Measurements from ENCODE around the gene PIK3R1. TPM values are rescaled to one million over a fixed set of nuclear protein-coding genes. Genes with fewer than 3 reads are reported as not detected.

The PIK3R1 gene
- total RNA-seq, 1 experiment from 2014 or later = 11.3 TPM

- H2AK5ac ChIP-seq (ENCODE audit: insufficient read length, low read length) = no peak overlapping the region
- H3K56ac ChIP-seq (ENCODE audit: insufficient read length, low read depth, low read length) = no peak overlapping the region
- H4K20me1 ChIP-seq (ENCODE audit: control insufficient read depth, insufficient read depth, insufficient read length) = no peaks in the 10 kb centered on the region
- H3K4ac ChIP-seq (ENCODE audit: low read depth, low read length) = no peak overlapping the region
- H4K5ac ChIP-seq (ENCODE audit: insufficient read length, low read depth, low read length) = no peak overlapping the region
- Mint-ChIP-seq H3K27ac (no peak overlapping the region), H3K4me3 (no peak overlapping the region), H3K9me3 (peaks cover 0 to under 1% of the 10 kb centered on the region in 2 experiments; a peak in 1 of 5 replicates), H3K4me1 (peaks cover 4% of the 10 kb centered on the region in 2 experiments), H3K27me3 (ENCODE audit: low read depth) (peaks cover 2% of the 10 kb centered on the region; the same call in 1 of the 2 replicates), H3K36me3 (ENCODE audit: insufficient read depth in 1 of 3, low read depth in 3 of 3) (no peaks in the 10 kb centered on the region; a peak in 1 of 7 replicates)
- no peak overlapping the region for H3K23ac ChIP-seq (ENCODE audit: insufficient read length, low read depth, low read length)
- no peak overlapping the region for H3T11ph ChIP-seq (ENCODE audit: low read length)
- no peak overlapping the region for H3K18ac ChIP-seq (ENCODE audit: insufficient read length, low read depth, low read length)
- H3K27me3 ChIP-seq (ENCODE audit: insufficient read depth, low read length) = no peaks in the 10 kb centered on the region
- no peak overlapping the region for H2AFZ ChIP-seq (ENCODE audit: low read length)
- H3K23me2 ChIP-seq (ENCODE audit: insufficient read length, low read depth, low read length, poor library complexity, severe bottlenecking) = no peaks in the 10 kb centered on the region
- H2BK15ac ChIP-seq (ENCODE audit: low read depth, low read length) = no peak overlapping the region
- H2BK20ac ChIP-seq (ENCODE audit: low read depth, low read length, poor library complexity, severe bottlenecking) = no peak overlapping the region
- no peaks in the 10 kb centered on the region for H3K4me1 ChIP-seq (ENCODE audit: insufficient read depth, low read length)
- no peaks in the 10 kb centered on the region for H3K9me3 ChIP-seq (ENCODE audit: control insufficient read depth, low read depth, low read length)
- H2BK12ac ChIP-seq (ENCODE audit: insufficient read length, low read depth, low read length) = no peak overlapping the region
- no peak overlapping the region for H3K14ac ChIP-seq (ENCODE audit: insufficient read depth, low read length)
- H3K79me1 ChIP-seq (ENCODE audit: insufficient read depth, low read depth, low read length, poor library complexity, severe bottlenecking) = no peaks in the 10 kb centered on the region
- H3K27ac ChIP-seq (ENCODE audit: insufficient read length, low read depth, low read length) = no peak overlapping the region
- H2BK120ac ChIP-seq (ENCODE audit: low read depth, low read length, poor library complexity, severe bottlenecking) = no peak overlapping the region
- no peak overlapping the region for H3K4me2 ChIP-seq (ENCODE audit: insufficient read depth, insufficient read length, low read length)
- no CpG with 5 or more reads among the region's 2 CpGs for WGBS (ENCODE audit: extremely low coverage, insufficient read length, low lambda C conversion rate)
- H4K91ac ChIP-seq (ENCODE audit: insufficient read length, low read depth, low read length) = no peak overlapping the region
- no peaks in the 10 kb centered on the region for H3K79me2 ChIP-seq (ENCODE audit: insufficient read depth, low read length)
- no peak for DNase-seq
- H3K9ac ChIP-seq (ENCODE audit: extremely low read depth, insufficient read length, low read length) = no peak overlapping the region
- no peak overlapping the region for H2BK5ac ChIP-seq (ENCODE audit: insufficient read length, low read length)
- no peak overlapping the region for H4K8ac ChIP-seq (replicated peaks; ENCODE audit: insufficient read length, low read depth, low read length)
- no peak for TF ChIP-seq CTCF (conservative IDR thresholded peaks at IDR 0.05)
Observed at GRCh38 chr5:68182094-68182493, 33.5 kb upstream of the PIK3R1 start.

Data from H9 (cell line).